Transverse colon (tissue), 4 donors: ENCODE data around the gene XXYLT1. TPM values are rescaled to one million over a fixed set of nuclear protein-coding genes. Genes with fewer than 3 reads are reported as not detected.

Source experiments
- DNase-seq: peaks from one replicate; pipeline ENCODE4 v3.0.0-alpha.2; 2019
- H3K27ac ChIP-seq, 4 donors: fragments of 200-600 bp; sonication (generic); 2 replicates each; pipeline ENCODE4 v1.5.1; 2016 to 2018; ENCODE audit warnings: inconsistent platforms in 4 of 4
- H3K27me3 ChIP-seq: fragments of 200-600 bp; sonication (generic); 2 replicates; pipeline ENCODE4 v1.5.1; 2017; ENCODE audit warnings: inconsistent platforms
- H3K36me3 ChIP-seq, 4 donors: fragments of 200-600 bp; sonication (generic); 2 replicates each; pipeline ENCODE4 v1.5.1; 2017 to 2019; ENCODE audit warnings: inconsistent platforms in 4 of 4
- H3K4me1 ChIP-seq, 4 donors: fragments of 200-600 bp; sonication (generic); 2 replicates each; pipeline ENCODE4 v1.5.1; 2017 to 2020; ENCODE audit warnings: inconsistent platforms in 4 of 4
- H3K4me3 ChIP-seq, 4 donors: fragments of 200-600 bp; sonication (generic); 1 replicate in 1 of 4; 2 replicates in 3 of 4; pipeline versions ENCODE4 v1.5.1 to v1.6.1; 2017 to 2019; ENCODE audit warnings: inconsistent platforms in 4 of 4
- H3K9me3 ChIP-seq, 2 donors: fragments of 200-600 bp; sonication (generic); 2 replicates each; pipeline ENCODE4 v1.5.1; 2017 to 2019; ENCODE audit warnings: inconsistent platforms in 2 of 2
- CTCF ChIP-seq, 5 experiments: fragments of 200-600 bp in 3 of 5; fragments of 450-650 bp in 2 of 5; sonication (generic) in 3 of 5; IDR thresholded peaks; 1 replicate in 2 of 5; 2 replicates in 3 of 5; pipeline ENCODE4 v1.5.1; 2016 to 2017; ENCODE audit warnings: antibody characterized with exemption in 5 of 5, inconsistent platforms in 3 of 5, mild to moderate bottlenecking in 2 of 5, moderate library complexity in 1 of 5
- EP300 ChIP-seq: sonication (generic); formaldehyde crosslinking; IDR thresholded peaks from one replicate; pipeline ENCODE4 v1.6.1; 2017; ENCODE audit warnings: antibody characterized with exemption, low read depth
- POLR2A ChIP-seq: fragments of 450-650 bp; IDR thresholded peaks from one replicate; pipeline ENCODE4 v1.6.1; 2016; ENCODE audit warnings: antibody characterized with exemption, mild to moderate bottlenecking, moderate library complexity
- POLR2AphosphoS5 ChIP-seq, 3 donors: sonication (generic); formaldehyde crosslinking; IDR thresholded peaks; one replicate each; pipeline ENCODE4 v1.6.1; 2016; ENCODE audit warnings: antibody characterized with exemption in 3 of 3
- WGBS, 2 donors: methylation state at CpG; one replicate each; pipeline ENCODE4 v1.1.5; 2018; ENCODE audit warnings: low coverage in 1 of 2; 5-methylcytosine and 5-hydroxymethylcytosine counted together
- in situ Hi-C, 4 donors: fragments of 200-750 bp; cut with MboI; loops; one replicate each; pipeline versions ENCODE4 v1.15.0 to v1.15.1; 2017; ENCODE audit warnings: low sequenced_read_pairs in 3 of 4, low pct_ligation_motif_present in 1 of 4, low pct_unique_long_range_greater_than_20kb in 1 of 4
- intact Hi-C: fragments of 100-400 bp; cut with DNase I; formaldehyde crosslinking; loops from one replicate; pipeline ENCODE4 v1.15.1; 2023; ENCODE audit warnings: low total_unique reads
- total RNA-seq, 4 donors: library from RNA; depleted of rRNA; stranded (reverse); fragments of >200 nt; gene quantifications; one replicate each; pipeline ENCODE4 v1.1.0, GENCODE V29; 2016

The XXYLT1 gene
- total RNA-seq, 4 donors from 2014 or later, result 3.0 to 10.0 (median 5.9) TPM

- Histone ChIP-seq H3K4me3 (no peak overlapping the region), H3K9me3 (no peaks in the 10 kb centered on the region), H3K27ac (no peak overlapping the region), H3K4me1 (no peaks in the 10 kb centered on the region), H3K27me3 (no peaks in the 10 kb centered on the region), H3K36me3 (no peaks in the 10 kb centered on the region)
- DNase-seq, result no peak
- TF ChIP-seq POLR2AphosphoS5 (IDR thresholded peaks at IDR 0.05), result no peak
- TF ChIP-seq EP300, result no peak
- TF ChIP-seq POLR2A, result no peak
- no peak for TF ChIP-seq CTCF (IDR thresholded peaks at IDR 0.05)
- WGBS, 2 donors, result 60 to 67% methylated on average over 1 to 6 of the region's 6 CpGs
- intact Hi-C loops, result no loop called here
- in situ Hi-C loops, result no loop called here
These were observed 224.5 kb downstream of the XXYLT1 start for GRCh38 chr3:195046441-195046840.

GRCh38 chr3:195045481-195046210 is 225.3 kb downstream of the XXYLT1 start:
- no peaks in the 10 kb centered on the region for H3K27me3 ChIP-seq
- no peak overlapping the region for H3K27ac ChIP-seq
- H3K36me3 ChIP-seq, result no peaks in the 10 kb centered on the region
- no peaks in the 10 kb centered on the region for H3K9me3 ChIP-seq
- 80 to 89% methylated on average over 3 to 17 of the region's 17 CpGs for WGBS, 2 donors
- intact Hi-C loops (no loop called here), in situ Hi-C loops (no loop called here)
- no peak overlapping the region for H3K4me3 ChIP-seq
- TF ChIP-seq POLR2AphosphoS5 (IDR thresholded peaks at IDR 0.05), result no peak
- TF ChIP-seq CTCF (IDR thresholded peaks at IDR 0.05), result no peak
- no peak for TF ChIP-seq POLR2A
- TF ChIP-seq EP300, result no peak
- DNase-seq, result no peak
- H3K4me1 ChIP-seq, result no peaks in the 10 kb centered on the region

DNA sequence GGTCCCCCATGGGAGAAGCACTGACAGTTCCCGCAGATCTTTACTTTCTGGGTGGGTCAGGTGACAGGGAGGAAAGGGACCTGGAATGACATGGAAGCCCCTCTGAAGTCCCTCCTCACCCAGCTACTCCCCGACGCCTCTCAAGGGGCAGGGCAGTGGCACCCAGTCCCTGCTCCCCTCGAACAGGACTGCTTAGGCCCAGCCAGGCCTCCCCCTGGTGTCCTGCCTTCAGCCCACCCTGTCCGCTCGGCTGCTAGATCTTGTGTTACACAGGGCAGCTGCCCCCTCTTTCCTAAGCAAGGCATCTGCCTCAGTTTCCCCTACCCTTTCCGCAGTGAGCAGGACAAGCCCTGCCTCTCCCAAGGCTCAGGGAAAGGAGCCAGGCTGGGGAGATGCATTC is 226.5 kb downstream of the XXYLT1 start:
- WGBS, 2 donors, result 91% methylated on average over 7 of the region's 7 CpGs; no CpG with 5 or more reads in 1 of the 2 donors
- Histone ChIP-seq H3K36me3 (no peaks in the 10 kb centered on the region), H3K9me3 (no peaks in the 10 kb centered on the region), H3K4me3 (no peak overlapping the region), H3K27me3 (no peaks in the 10 kb centered on the region), H3K4me1 (no peaks in the 10 kb centered on the region), H3K27ac (no peak overlapping the region)
- intact Hi-C loops (no loop called here), in situ Hi-C loops (no loop called here)
- no peak for DNase-seq
- TF ChIP-seq POLR2A (no peak), EP300 (no peak), POLR2AphosphoS5 (IDR thresholded peaks at IDR 0.05) (no peak)

GRCh38 chr3:195043607-195044339 is 227.2 kb downstream of the XXYLT1 start:
- intact Hi-C loops (no loop called here), in situ Hi-C loops (no loop called here)
- H3K9me3 ChIP-seq, result no peaks in the 10 kb centered on the region
- H3K27ac ChIP-seq, result no peak overlapping the region
- 74 to 76% methylated on average over 6 to 12 of the region's 12 CpGs for WGBS, 2 donors
- no peaks in the 10 kb centered on the region for H3K36me3 ChIP-seq
- TF ChIP-seq CTCF (IDR thresholded peaks at IDR 0.05) (no peak), EP300 (no peak), POLR2AphosphoS5 (IDR thresholded peaks at IDR 0.05) (no peak), POLR2A (no peak)
- DNase-seq, result no peak
- no peaks in the 10 kb centered on the region for H3K27me3 ChIP-seq
- H3K4me3 ChIP-seq, result no peak overlapping the region
- no peaks in the 10 kb centered on the region for H3K4me1 ChIP-seq
